BE2C (cell line): ENCODE measurements around the gene PRICKLE3.

Experiments
- DNase-seq: peaks from one replicate; pipeline ENCODE4 v3.0.0-alpha.2; 2020
- H3K27me3 ChIP-seq: fragments of 250-450 bp; sonication (Bioruptor Pico); 2 replicates; pipeline ENCODE4 v1.5.1; 2020; ENCODE audit warnings: mild to moderate bottlenecking
- H3K36me3 ChIP-seq: fragments of 250-450 bp; sonication (Bioruptor Pico); 2 replicates; pipeline ENCODE4 v1.5.1; 2020; ENCODE audit warnings: mild to moderate bottlenecking
- H3K4me1 ChIP-seq: fragments of 250-450 bp; sonication (Bioruptor Pico); 2 replicates; pipeline ENCODE4 v1.5.1; 2020
- H3K4me3 ChIP-seq: 2 replicates; pipeline ENCODE4 v1.5.1; 2011; ENCODE audit warnings: low read depth, low read length
- H3K9me3 ChIP-seq: fragments of 250-450 bp; sonication (Bioruptor Pico); 2 replicates; pipeline ENCODE4 v1.5.1; 2020
- CTCF ChIP-seq: IDR thresholded peaks from 2 replicates; pipeline ENCODE4 v1.5.1; 2012; ENCODE audit warnings: mild to moderate bottlenecking, low read depth, low read length

PRICKLE3 gene

GRCh38 chrX:49197543-49198087 is 11.4 kb upstream of the PRICKLE3 start:
- TF ChIP-seq CTCF: no peak
- no peaks in the 10 kb centered on the region for H3K27me3 ChIP-seq
- no peaks in the 10 kb centered on the region for H3K9me3 ChIP-seq
- no peaks in the 10 kb centered on the region; the same call in 1 of the 2 replicates for H3K36me3 ChIP-seq
- DNase-seq: no peak
- H3K4me1 ChIP-seq: 0 out of 2 replicates have a peak, but pooled peaks cover 2% of the 10 kb centered on the region
- no peak overlapping the region for H3K4me3 ChIP-seq

GRCh38 chrX:49193542-49193964 is 7.4 kb upstream of the PRICKLE3 start:
- no peaks in the 10 kb centered on the region; the same call in 1 of the 2 replicates for H3K36me3 ChIP-seq
- no peak for DNase-seq
- H3K4me1 ChIP-seq: no peaks in the 10 kb centered on the region
- no peaks in the 10 kb centered on the region for H3K9me3 ChIP-seq
- H3K27me3 ChIP-seq: no peaks in the 10 kb centered on the region
- TF ChIP-seq CTCF: no peak
- H3K4me3 ChIP-seq: no peak overlapping the region

- Histone ChIP-seq H3K27me3 (no peaks in the 10 kb centered on the region), H3K4me1 (no peaks in the 10 kb centered on the region), H3K4me3 (no peak overlapping the region), H3K9me3 (no peaks in the 10 kb centered on the region), H3K36me3 (no peaks in the 10 kb centered on the region; the same call in 1 of the 2 replicates)
- peak; percentile 45 for DNase-seq
- peak; percentile 74 for TF ChIP-seq CTCF
These were observed 6.7 kb upstream of the PRICKLE3 start for GRCh38 chrX:49192722-49193328.

- H3K9me3 ChIP-seq: no peaks in the 10 kb centered on the region
- H3K36me3 ChIP-seq: no peaks in the 10 kb centered on the region; the same call in 1 of the 2 replicates
- H3K4me3 ChIP-seq: peak overlapping the region; percentile 68
- H3K27me3 ChIP-seq: no peaks in the 10 kb centered on the region
- no peak for TF ChIP-seq CTCF
- DNase-seq: no peak
- H3K4me1 ChIP-seq: no peaks in the 10 kb centered on the region
These were observed 5.4 kb upstream of the PRICKLE3 start for GRCh38 chrX:49191574-49192011.

GRCh38 chrX:49190821-49191573 is 4.8 kb upstream of the PRICKLE3 start:
- no peaks in the 10 kb centered on the region for H3K4me1 ChIP-seq
- TF ChIP-seq CTCF: no peak
- no peaks in the 10 kb centered on the region for H3K9me3 ChIP-seq
- H3K27me3 ChIP-seq: no peaks in the 10 kb centered on the region
- H3K4me3 ChIP-seq: peak overlapping the region; percentile 68
- H3K36me3 ChIP-seq: no peaks in the 10 kb centered on the region; the same call in 1 of the 2 replicates
- DNase-seq: peak; percentile 89

GRCh38 chrX:49189606-49190005 is 3.4 kb upstream of the PRICKLE3 start:
- H3K27me3 ChIP-seq: no peaks in the 10 kb centered on the region
- DNase-seq: no peak
- no peaks in the 10 kb centered on the region for H3K4me1 ChIP-seq
- no peaks in the 10 kb centered on the region for H3K9me3 ChIP-seq
- H3K36me3 ChIP-seq: no peaks in the 10 kb centered on the region; the same call in 1 of the 2 replicates
- H3K4me3 ChIP-seq: no peak overlapping the region
- TF ChIP-seq CTCF: no peak
